HG03354 (cell line): ENCODE results near the gene EPHA8.

Experiments
- ATAC-seq: cut with Tn5 transposase; IDR thresholded peaks from one replicate; pipeline ENCODE4 v1.9.1; 2021; ENCODE audit warnings: mild to moderate bottlenecking; ENCODE audit not compliant: unreplicated experiment, poor library complexity, severe bottlenecking

EPHA8 gene

GRCh38 chr1:22557341-22557950, 5.8 kb upstream of the EPHA8 start:
- ATAC-seq: no peak

GRCh38 chr1:22563671-22564602, 648 bp downstream of the EPHA8 start:
- ATAC-seq: no peak

- ATAC-seq: no peak
Measured at GRCh38 chr1:22566161-22566560, 2.9 kb downstream of the EPHA8 start.

GRCh38 chr1:22567197-22567596, 3.9 kb downstream of the EPHA8 start:
- ATAC-seq: no peak

DNA sequence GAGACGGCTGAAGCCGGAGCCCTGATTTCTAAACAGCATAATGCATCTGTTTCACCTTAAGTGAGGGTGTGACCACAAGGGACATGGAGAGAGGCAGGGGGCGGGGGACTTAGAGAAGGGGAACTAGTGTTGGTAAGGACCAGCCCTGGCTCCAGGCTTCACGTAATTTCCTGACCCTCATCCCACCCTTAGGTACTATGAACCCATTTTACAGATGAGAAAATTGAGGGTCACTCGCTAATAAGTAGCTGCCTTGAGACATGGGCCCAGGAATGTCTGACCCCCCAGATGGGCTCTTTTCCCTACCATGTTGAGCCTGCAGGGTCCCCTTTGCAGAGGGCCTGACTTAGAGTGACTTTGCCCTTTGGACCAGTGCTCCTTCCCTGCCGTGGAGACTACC, 4.7 kb downstream of the EPHA8 start:
- no peak for ATAC-seq

- no peak for ATAC-seq
Measured at GRCh38 chr1:22569269-22569668, 6.0 kb downstream of the EPHA8 start.

- ATAC-seq: no peak
Measured at GRCh38 chr1:22570140-22570909, 7.0 kb downstream of the EPHA8 start.

DNA sequence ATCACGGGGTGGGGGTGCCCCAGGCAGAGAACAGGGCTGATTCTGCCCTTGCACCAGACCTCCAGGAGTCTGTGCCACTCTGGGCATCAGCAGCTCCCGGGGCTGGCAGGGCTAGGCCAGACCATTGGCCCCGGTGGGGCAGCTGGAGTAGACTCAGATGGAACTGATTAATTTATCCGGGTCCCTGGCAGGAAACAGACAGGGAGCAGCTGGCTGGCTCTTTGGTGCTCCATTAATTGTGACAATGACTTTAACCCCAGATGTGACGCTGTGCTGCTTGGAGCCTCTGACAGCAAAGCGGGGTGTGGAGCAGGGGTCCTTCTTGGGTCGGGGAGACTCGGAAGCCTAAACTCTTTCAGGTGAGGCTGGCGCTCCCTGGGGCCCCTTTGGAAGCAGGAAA, 9.5 kb downstream of the EPHA8 start:
- no peak for ATAC-seq

GRCh38 chr1:22573237-22573636, 9.9 kb downstream of the EPHA8 start:
- no peak for ATAC-seq

DNA sequence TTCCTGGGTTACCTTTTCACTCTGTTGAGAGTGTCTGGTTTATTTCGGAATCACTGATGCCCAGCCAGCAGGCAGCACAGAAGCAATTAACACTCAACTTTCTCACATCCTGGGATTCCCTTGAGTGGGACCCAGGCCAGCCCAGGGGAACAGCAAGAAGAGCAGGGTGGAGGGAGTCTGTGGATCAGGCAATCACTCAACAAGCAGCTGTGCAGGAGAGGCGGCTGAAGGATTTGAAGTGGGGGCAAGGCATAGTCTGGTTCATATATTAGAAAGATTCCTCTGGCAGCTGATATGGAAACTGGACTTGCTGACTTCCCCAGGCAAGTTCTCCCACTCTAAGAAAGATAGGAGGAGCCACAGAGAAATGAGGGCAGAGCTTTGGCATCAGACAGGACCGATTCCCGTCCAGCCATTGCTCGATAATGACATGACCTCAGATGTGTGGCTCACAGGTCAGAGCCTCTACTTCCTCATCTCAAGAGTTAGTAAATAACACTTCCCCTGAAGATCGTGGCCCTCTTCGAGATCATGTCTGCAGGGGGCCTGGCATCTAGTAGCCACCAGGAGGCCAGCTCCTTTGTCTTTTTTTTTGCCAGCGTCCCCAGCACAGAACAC, 12.4 kb downstream of the EPHA8 start:
- no peak for ATAC-seq

DNA sequence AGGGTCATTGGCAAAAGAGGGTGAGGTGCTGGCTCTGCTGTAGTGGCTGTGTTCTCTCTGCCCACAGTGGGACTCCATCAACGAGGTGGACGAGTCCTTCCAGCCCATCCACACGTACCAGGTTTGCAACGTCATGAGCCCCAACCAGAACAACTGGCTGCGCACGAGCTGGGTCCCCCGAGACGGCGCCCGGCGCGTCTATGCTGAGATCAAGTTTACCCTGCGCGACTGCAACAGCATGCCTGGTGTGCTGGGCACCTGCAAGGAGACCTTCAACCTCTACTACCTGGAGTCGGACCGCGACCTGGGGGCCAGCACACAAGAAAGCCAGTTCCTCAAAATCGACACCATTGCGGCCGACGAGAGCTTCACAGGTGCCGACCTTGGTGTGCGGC, 12.9 kb downstream of the EPHA8 start:
- no peak for ATAC-seq

- no peak for ATAC-seq
Measured at GRCh38 chr1:22576617-22577016, 13.3 kb downstream of the EPHA8 start.

DNA sequence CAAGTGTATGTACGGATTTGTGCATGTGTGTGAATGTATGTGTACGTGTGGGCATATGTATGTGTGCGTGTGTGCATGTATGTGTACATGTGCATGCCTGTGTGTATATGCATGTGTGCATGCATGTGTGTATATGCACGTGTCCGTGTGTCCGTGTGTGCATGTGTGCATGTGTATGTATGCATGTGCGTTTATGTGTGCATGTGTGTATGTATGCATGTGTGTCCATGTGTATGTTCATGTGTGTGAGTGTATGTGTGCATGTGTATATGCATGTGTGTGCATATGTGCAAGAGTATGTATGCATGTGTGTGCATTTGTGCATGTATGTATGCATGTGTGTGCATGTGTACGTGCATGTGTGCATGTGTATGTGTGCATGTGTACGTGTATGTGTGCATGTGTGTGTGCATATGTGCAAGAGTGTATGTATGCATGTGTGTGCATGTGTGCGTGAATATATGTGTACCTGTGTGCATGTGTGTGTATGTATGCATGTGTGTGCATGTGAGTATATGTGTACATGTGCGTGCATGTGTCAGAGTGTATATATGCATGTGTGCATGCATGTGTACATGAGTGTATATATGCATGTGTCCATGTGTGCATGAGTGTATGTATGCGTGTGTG, 15.6 kb downstream of the EPHA8 start:
- no peak for ATAC-seq

DNA sequence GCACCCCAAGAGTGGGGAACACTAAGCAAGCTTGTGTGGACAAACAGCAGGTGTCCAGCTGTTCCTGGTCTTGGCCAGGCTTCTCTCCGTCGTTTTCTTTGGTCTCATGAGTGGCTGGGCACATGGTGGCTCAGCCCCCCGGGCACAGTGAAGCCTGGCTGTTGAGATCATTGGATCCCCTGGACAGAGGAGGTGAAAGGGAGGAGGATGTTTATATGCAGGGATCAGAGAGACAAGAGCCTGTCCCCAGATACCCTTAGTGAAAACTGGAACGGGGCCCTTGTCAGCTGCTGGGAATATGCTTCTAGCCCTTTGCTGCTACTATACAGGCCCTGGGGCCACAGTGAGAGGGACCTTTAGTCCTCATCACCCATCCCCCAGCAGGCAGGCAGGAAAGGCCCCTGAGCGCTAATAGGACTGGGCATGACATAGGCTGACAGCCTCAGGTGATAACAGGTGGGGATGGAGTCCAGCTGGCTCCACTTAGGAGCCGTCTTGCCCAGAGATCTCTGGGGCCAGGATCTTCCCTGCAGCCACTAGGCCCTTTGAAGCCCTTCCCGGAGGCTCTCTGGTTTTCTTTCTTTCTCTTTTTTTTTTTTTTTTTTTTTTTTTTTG, 16.4 kb downstream of the EPHA8 start:
- ATAC-seq: no peak

DNA sequence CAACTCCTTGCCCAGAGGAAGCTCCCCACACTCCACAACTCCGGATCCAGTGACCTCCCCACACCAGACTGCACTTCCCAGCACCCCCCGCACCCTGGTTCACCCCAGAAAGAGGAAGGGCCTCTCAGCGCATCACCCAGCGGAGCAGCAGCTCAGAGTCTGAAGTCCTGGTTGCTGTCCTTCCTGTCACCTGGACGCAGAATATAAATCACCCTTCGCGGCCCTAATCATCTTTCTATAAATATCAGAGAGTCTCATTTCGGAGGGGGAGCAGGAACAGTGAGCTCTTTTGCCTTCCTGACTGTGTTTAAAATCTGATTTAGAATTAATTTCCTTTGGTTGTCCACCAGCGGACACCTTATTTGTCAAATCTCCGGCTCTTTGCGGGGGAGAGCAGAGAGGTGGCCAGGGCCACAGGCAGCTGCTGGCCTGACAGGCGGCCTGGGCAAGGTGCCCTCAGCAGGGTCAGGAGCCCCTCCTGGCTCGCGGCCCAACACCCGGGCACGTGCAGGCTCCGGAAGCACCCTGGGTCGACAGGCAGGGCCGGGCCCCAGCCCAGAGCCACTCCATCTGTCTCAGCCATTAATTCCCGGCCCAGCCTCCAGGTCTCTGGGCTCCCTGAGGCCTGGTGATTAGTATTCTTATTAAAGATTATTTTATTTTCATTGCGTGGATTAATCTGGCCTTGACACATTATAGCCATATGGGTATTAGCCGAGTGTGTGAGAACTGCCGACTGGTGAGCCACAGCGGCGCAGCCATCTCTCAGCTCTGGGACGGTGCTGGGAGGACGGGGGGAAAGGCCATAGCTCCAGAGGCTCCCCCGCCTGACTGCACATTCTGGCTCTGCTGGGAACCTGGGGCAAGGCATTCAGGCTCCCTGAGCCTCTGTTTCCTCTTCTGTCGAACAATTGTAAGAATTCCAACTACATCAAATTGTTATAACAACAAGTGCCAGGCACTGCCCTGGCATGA, 19.7 kb downstream of the EPHA8 start:
- ATAC-seq: no peak

- no peak for ATAC-seq
Measured at GRCh38 chr1:22584001-22584562, 20.8 kb downstream of the EPHA8 start.

DNA sequence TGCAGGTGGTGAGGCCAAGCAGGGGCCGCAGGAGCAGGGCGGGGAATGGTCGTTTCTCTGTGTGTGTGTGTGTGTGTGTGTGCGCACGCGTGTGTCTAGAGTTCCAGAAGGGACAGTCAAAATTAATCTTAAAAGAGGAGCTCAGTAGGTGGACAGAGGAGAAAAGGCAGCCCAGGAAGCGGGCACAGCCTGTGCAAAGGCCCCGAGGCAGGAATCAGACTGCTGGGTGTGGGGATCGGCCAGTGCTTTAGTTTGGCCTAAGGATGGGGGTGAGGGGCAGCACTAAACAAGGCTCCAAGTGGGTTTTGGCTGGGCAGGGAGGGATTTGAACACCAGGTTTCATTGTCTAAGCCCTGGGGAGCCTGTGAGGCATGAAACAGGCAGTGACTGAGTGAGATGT, 21.7 kb downstream of the EPHA8 start:
- no peak for ATAC-seq

DNA sequence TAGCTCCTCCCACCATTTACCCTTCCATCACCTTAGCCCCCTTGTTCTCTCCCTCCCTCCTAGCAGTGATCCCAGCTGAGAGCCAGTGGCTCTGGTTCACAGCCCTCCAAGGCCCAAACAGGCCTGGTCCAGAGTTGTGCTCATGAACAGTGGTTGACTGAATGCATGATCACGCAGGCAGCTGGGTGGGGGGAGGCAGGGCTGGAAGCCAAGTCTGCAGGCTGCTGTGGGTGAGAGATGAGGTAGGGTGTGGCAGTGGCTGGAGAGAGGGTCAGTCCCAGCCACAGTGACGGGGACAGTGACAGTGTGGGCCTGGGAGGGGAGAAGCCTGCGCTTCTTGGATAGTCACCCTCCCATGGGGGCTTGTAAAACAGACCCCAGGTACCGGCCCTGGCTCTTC, 22.2 kb downstream of the EPHA8 start:
- ATAC-seq: no peak
